NCI-H146 treated with DMSO at 0.1 percent for 48 hours (cell line): Measurements from ENCODE around the gene STX11.

ENCODE experiments used
- DNase-seq: peaks from one replicate; lab custom pipeline; 2025; ENCODE audit not compliant: unreplicated experiment; lab: John Stamatoyannopoulos, UW

The STX11 gene

GRCh38 chr6:144141470-144141869 lies 8.8 kb upstream of the STX11 start:
- no peak for DNase-seq

GRCh38 chr6:144143106-144143505 lies 7.2 kb upstream of the STX11 start:
- no peak for DNase-seq

- DNase-seq = no peak
Measured at GRCh38 chr6:144143878-144144277, 6.4 kb upstream of the STX11 start.

GRCh38 chr6:144144996-144145395 lies 5.3 kb upstream of the STX11 start:
- DNase-seq = no peak

- DNase-seq = no peak
Measured at GRCh38 chr6:144145541-144145940, 4.8 kb upstream of the STX11 start.

- DNase-seq = no peak
Measured at GRCh38 chr6:144148886-144149285, 1.4 kb upstream of the STX11 start.

- no peak for DNase-seq
Measured at GRCh38 chr6:144149558-144149893, 791 bp upstream of the STX11 start.

GRCh38 chr6:144150710-144151657 lies 667 bp downstream of the STX11 start:
- no peak for DNase-seq

DNA sequence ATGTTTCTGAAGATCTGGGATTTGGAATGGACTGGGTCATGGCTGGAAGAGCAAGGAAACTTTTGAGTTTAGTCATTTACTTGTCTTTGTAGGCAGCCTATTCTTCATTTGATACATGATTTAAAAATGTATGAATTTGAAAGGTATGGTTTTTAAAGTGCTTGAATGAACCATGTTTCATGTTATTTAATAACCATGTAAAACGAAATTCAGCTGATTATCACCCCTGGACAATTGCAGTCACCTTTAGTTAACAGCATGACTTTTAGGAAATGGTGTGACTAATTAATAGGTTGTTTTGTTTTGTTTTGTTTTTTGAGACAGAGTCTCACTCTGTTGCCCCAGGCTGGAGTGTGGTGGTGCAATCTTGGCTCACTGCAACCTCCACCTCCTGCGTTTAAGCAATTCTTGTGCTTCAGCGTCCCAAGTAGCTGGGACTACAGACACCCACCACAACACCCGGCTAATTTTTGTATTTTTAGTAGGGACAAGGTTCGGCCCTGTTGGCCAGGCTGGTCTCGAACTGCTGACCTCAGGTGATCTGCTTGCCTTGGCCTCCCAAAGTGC lies 2.1 kb downstream of the STX11 start:
- DNase-seq = no peak

- DNase-seq = no peak
Measured at GRCh38 chr6:144153260-144153659, 2.9 kb downstream of the STX11 start.

DNA sequence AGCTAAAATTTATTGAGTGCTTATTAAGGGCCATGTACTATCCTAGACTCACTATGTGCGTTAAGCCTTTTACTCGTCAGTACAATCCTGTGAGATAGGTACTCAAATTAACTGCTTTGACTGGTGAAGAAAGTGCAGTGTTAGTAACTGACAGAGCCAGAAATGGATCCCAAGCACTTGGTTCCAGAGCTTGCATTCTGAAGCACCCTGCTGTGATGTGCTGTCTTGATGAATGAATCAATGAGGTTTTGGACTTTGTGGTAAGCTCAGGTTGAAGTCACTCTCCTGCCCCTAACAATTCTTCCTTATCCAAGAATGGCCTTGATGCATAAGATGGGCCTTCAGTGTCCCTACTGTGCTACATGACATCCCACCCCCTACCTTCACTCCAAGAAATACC lies 3.7 kb downstream of the STX11 start:
- no peak for DNase-seq

GRCh38 chr6:144155529-144155928 lies 5.2 kb downstream of the STX11 start:
- no peak for DNase-seq

DNA sequence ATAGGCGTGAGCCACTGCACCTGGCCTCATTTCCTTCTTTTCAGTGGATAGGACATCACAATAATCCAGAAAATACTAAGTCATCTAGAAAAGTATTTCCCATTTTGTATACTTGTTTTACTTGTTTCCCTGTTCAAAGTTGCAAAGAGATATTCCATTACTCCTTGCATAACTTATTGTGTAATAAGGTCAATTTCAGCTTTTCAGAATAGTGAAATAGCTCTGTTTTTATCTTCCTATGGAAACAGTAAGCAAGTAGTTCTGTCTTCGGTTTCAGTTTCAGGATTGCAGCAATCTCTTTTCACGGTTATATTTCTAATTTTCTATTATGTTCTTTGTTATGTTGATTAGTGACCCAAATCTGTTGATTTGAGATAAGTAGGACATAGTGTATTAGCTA lies 6.0 kb downstream of the STX11 start:
- DNase-seq = no peak

DNA sequence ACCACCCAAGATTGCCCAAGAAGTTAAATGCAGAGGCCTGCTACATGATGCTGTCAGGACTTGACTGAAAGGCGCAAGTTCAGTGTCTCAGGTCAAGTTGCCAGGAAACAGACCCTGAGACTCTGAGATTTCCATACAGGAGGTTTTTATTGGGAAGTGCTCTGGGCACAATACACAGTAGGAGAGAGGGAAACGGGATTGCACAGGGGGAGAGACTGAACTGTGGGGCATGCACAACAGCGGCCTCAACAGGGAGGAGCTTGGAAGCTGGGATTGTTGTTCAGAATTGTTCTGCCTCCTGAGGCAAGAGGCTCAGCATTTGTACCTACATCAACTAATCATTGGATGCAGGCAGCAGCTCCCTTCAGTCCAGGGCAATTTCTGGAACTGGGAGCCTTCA lies 6.7 kb downstream of the STX11 start:
- DNase-seq = no peak

- DNase-seq = no peak
Measured at GRCh38 chr6:144158133-144158532, 7.8 kb downstream of the STX11 start.

DNA sequence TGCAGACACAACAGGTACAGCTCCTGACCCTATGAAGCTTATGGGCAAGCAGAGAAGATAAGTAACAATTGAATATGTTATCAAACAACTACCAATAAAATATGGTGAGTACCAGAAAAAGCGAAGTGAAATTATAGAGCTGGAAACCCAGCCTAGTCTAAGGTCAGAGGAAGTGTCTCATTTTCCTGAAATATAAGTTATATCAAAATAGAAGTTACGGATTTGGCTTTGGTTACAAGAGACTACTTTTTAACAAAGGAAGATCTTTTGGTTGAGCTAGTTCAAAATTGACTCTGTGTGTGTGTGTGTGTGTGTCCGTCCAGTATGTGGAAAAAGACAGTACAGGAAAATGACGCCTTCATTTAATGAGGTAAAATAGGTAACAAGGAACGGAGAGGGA lies 8.9 kb downstream of the STX11 start:
- DNase-seq = no peak

DNA sequence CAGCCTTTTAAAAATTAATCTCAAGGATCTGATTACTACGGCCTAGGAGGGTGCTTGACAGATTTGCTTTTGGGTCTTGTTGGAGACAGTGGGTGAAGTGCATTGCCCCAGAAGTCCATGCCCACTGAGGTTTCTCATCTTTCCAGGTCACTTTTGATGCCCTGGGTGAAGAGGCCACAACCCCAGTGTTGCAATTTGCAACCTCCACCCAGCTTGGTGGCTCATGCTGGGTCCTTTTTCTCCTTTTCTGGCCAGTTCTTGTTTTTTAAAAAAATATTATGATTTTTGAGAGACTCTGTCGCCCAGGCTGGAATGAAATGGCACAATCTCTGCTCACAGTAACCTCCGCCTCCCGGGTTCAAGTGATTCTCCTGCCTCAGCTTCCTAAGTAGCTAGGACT lies 9.4 kb downstream of the STX11 start:
- DNase-seq = no peak

DNA sequence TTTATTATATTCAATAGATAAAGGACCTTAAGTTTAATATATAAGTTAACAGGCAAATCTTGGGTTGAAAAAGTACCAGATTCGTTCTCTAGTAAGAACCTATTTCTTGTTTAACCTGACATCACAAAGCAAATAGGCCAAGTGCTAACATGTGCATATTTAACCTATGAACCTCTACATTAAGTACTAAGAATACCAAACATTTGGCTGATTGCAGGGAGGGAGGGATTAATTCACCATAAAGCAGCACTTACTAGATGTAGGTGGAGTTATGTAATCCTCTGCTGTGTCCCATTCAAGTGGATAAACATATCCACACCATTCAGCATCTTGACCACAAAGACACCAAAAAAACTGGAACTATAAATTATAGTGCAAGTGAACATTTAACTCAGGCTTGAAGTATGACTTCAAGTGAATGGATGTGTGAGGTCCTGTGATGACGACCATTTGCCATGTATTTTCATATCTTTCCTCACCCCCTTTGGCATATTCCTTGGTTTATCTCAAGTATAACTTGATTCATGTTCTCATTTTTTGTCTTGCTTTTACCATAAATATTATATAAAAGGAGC lies 10.2 kb downstream of the STX11 start:
- DNase-seq = no peak

GRCh38 chr6:144161975-144162374 lies 11.7 kb downstream of the STX11 start:
- DNase-seq = no peak

DNA sequence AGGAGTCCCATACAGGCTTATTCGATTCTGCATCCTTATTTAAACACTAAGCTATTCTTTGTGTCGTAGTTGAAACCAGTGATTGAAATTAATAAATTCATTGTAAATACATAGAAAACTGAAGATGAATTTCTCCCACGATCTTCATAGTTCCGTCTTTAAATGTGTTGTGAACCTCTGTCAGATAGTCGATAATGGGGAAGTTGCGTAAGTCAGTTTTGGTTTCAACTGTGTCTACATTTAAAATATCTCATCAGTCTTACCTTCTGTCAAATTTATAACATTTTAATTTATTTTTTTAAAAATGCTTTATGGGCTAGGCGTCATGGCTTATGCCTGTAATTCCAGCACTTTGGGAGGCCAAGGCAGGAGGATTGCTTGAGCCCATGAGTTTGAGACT lies 12.7 kb downstream of the STX11 start:
- DNase-seq = no peak

DNA sequence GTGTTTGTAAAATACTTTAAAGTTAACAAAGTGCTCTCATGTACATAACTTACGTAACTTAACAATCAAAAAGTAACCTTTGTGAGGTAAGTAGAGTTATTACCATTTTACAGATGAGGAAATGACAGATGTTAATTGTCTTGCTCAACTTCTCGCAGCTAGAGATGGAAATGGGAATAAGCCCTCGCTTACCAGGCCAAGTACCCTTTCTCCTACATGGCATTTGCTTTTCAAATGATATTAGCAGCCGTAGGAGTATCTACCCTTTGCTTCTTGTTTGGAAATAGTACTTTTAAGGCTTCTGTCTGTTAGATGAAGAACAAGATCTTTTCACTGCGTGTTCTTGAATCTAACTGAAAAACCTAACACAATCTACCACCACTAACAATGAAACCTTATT lies 15.5 kb downstream of the STX11 start:
- no peak for DNase-seq

GRCh38 chr6:144170044-144170443 lies 19.7 kb downstream of the STX11 start:
- no peak for DNase-seq
